ENCODE results near the gene SMIM38. TPM values are rescaled to one million over a fixed set of nuclear protein-coding genes. Genes with fewer than 3 reads are reported as not detected.
"Not testable (repeated sequence)": the region's sequence is repeated elsewhere in the genome, so short reads cannot be mapped to it uniquely, and the experiment has no call there.

Gene SMIM38
- total RNA-seq, 1 donor from 2014 or later, result 0.69 TPM

DNA sequence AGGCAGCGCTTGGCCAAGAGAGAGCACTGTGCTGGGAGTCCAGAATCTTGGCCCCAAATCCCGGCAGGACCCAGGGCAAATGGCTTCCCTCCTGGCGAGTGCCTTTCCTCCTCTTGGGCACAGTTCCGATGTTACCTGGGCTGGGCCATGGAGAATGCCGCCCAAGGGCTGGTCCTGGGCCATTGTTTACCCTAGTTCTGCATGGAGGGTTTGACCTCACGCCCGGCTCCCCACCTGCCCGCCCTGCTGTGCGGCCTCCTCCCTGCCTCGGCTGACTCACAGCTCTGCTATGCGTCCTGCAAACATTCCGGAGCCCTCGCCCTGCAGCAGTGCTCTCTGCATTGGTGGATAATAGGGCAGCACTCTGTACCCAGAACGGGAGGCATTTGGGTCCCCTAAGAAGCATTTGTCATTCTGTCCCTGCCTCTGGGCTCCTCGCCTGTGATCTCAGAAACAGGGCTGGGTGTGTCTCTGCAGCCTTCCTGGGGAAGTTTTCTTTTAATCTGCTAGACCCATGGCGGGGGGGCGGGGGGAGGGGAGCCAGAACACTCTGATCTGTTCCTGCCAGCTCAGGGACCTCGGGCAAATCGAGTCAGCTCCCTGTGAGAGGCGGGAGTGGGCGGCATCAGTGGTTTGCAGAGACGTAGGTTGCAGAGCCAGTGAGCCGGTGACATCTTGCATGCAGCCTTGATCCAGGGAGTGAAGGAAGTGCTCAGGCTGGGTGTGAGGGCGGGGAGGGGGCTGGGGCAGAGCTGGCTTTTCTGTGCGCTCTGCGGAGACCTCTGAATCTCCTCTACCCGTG is 32.9 kb upstream of the SMIM38 start:
- no peak for DNase-seq

DNA sequence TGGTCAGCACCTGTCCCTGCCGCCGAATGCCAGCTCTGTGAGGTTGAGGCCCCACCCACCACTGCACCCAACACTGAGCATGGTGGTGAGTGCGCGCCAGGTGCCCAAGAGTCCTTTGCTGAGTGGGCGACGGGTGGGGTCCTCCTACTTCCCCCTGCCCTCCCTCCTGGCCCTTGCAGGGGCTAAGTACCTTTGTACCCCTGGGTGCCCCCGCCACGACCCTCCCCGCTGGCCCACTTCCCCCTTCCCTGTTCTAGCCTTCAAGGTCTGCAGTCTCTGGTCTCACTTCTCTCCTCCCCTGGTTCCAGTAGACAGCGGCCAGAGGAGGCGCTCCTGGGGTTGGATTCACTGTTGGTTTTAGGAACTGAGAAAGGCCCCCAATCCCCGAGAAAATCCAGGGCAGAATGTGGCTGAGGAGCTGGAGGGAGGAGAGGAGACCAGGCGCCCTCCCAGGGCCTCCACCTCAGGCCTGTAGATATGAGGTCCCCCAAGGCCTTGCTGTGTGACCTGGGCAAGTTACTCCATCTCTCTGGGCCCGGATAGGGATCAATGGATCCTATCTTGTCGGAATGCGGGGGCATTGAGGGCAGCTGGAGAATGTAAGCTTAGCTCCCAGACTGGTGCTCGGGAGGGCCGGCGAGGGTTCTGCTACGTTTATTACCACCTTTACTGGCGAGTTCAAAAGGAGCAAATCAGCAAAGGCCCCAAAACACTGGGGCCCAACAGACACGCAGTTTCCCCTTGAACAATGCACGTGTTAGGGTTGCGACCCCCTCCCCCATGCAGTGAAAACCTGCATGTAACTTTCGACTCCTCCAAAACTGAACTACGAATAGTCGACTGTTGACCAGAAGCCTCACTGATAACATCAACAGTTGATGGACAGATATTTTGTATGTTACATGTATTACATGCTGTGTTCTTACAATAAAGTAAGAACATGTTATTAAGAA is 31.9 kb upstream of the SMIM38 start:
- no peak for DNase-seq

DNA sequence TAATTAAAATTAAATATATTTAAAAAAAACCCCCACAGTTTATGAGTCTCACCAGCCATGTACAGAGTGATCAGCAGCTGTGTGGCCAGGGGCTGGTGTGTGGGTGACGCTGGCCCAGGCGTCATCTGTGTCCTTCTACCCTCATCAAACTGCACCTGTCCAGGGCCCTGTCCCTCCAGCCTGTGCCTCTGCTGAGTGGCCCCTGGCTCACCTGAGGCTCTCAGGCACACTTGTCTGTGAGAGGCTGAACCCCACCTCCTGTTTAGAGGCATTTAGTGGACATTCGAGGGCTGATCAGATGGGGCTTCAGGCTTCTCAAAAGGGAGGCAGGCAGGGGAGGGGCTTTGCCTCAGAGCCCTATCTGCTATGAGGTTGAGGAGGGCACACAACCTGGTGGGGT is 29.9 kb upstream of the SMIM38 start:
- DNase-seq, result no peak

DNA sequence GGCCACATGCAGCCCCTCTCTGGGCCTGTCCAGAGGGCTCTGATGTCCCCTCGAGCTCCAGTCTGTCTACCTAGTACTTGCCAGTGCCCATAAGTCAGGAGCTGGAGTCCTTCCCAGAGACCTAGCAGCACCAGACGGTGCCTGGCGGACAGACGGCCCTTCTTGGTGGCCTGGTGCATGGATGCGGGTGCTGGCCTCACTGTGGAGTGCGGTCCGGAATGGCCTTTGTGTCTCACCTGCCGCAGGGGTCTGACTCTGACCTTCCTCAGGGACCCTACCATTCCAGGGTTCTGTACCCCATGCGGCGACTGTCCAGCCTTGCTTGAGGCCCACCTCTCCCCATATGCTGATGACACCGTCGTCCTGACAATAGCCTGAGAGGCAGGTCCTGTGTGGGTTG is 29.4 kb upstream of the SMIM38 start:
- DNase-seq, result no peak

DNA sequence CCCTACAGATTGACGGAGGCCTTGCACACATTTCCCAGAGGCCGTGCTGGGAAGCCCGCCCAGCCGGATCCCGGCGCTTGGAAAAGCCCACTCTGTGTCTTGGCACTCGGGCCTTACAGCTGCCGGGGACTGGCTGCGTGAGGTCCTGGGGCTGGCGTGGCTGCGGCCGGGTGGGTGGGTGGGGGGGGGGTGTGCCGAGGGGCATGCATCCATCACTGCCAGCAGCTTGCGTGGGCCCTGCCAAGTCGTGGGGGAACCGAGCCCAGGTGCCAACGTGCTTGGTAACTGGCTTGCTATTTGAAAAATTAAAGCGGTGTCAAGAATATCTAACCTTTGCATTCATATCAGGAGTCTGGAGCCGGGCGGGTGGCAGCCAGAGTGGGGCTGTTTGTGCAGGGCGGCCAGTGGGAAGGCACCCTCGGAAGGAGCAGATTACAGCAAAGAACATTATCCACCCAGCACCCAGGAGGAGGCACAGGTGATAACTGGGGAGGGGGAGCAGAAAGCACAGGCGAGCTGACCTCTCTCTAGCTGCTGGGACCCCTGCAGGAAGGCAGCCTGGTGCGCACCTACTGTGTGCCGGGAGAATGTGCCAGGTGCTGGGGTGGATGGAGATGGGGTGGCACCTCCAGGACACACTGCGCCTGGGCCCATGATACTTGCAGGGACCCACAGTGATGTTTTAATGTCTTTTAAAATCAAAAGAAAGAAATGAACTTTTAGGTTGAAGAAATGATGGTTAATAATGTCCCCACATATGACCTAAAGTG is 28.5 kb upstream of the SMIM38 start:
- DNase-seq, result no peak

DNA sequence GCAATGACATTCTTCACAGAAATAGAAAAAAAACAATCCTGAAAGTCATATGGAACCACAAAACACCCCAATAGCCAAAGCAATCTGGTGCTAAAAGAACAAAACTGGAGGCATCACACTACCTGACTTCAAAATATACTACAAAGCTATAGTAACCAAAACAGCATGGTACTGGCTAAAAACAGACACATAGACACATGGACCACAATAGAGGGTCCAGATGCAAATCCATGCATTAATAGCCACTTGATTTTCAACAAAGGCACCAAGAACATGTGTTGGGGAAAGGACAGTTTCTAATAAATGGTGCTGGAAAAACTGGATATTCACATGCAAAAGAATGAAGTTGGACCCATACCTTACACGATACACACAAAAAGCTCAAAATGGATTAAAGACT is 27.9 kb upstream of the SMIM38 start:
- DNase-seq, result no peak

DNA sequence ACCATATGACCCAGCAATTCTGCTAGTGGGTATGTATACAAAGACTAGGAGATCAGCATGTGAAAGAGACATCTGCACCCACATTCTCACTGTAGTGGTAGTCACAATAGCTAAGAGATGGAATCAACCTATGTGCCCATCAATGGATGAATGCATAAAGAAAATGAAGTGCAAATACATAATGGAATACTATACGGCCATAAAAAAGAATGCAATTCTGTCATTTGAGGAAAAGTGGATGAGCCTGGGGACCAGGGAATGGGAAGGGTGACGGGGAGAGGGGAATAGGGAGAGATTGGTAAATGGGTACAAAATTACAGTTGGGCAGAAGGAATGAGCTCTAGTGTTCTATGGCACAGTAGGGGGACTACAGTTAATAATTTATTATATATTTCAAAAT is 26.7 kb upstream of the SMIM38 start:
- DNase-seq, result no peak

DNA sequence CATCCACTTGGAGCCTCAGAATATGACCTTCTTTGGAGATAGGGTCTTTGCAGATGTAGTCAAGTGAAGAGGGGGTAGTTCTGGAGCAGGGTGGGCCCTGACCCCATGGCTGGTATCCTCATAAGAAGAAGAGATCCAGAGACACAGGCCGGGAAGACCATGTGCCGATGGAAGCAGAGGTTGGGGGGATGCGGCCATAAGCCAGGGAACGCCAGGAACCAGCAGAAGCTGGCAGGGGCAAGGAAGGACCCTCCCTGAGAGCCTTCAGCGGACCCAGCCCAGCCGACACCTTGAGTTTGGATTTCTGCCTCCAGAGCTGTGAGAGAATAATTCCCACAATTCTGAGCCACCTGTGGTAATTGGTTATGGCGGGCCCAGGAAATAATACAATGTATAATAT is 26.1 kb upstream of the SMIM38 start:
- no peak for DNase-seq

DNA sequence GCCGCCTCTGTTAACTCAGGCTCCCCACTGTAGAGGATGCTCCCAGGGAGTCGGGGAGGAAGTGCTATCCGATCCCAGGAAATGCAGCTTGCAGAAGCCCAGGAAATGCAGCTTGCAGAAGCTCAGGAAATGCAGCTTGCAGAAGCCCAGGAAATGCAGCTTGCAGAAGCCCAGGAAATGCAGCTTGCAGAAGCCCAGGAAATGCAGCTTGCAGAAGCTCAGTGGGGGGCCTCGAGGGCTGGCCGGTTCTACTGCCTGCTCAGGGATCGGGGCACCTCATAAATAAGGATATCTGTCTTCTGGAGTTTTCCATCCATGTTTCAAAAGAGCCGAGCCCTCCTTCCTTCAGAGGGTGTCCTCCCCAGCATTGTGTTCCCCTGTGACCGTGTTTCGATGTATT is 25.1 kb upstream of the SMIM38 start:
- no peak for DNase-seq

DNA sequence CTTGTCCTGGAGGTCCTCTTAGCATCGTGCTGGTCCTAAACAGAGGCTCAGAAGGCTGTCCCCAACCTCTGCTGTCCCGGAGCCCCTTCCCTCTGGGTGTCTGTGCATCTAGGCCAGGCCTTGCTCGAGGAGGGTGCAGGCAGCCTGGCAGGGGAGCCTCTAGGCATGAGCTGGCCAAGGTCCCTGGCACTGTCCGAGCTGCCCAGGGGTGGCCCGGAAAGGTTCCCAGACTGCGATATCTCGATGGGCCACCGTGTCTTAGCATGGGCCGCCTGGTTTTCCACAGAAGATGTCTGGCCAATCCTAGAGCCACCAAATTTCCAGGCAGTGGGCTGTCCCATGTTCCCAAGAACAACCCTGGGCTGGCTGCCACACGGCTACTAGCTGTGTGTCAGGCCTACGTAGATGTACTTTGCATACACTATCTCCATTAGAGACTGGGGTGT is 24.6 kb upstream of the SMIM38 start:
- no peak for DNase-seq

DNA sequence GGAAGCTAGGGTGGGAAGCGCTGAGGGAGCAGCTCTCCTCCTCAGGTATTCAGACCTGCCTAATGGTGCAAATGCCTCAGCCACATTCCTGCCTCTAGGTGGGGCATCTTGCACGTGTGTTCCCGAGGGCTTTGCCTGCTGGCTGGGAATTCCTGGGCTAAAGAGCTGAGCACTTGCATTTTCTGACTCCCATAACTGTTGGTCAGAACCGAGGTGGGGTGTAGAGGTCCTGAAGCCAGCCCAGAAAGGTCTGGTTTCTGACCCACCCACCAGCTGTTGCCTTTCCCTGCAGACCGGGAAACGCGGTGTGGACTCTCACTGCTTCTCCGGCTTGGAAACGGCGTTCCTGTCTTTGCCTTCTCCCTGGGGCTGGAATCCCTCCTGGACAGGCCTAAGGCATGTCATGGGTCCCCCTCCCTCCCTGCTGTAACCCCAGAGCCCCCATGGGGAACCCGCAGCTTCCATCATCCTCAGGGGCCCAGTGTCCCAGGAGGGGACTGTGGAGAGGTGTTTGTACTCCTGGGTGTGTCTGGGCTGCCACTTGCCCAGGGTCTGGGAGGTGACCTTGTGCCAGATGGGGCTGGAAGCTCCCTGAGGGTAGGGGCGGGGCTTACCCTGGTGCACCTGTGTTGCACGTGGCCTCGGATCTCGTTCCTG is 24.0 kb upstream of the SMIM38 start:
- DNase-seq, result peak; percentile 37

DNA sequence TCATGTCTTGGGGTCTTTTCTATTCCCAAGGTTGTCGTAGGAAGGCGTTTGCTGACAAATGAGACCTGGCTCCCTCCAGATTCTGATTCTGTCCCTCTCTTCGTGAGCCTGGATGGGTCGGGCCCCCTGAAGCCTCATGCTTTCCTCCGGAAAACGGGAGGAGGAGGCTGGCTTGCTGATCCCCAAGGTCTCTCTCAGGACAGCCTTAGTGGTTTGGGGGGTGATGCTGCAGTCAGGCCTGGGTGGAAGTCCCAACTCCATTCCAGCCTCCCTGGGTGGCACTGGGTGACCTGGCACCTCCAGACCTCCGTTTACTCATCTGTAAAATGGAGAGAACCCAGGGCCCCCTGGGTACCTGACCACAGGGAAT is 23.4 kb upstream of the SMIM38 start:
- DNase-seq, result no peak

DNA sequence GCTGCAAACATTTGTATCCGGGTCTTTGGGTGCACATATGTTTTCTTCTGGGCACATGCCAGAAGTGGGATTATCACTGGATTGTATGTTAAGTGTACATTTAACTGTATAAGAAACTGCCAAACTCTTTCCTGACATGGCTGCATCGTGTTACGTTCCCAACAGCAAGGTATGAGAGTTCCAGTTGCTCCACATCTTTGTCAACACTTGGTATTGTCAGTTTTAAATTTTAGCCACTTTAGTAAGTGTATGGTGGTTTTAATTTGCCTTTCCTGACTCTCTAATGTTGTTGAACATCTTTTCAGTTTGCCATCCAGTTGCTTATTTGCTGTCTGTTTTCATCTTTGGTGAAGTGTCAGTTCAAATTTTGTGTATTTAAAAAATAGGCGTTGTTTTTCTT is 22.5 kb upstream of the SMIM38 start:
- DNase-seq, result no peak

DNA sequence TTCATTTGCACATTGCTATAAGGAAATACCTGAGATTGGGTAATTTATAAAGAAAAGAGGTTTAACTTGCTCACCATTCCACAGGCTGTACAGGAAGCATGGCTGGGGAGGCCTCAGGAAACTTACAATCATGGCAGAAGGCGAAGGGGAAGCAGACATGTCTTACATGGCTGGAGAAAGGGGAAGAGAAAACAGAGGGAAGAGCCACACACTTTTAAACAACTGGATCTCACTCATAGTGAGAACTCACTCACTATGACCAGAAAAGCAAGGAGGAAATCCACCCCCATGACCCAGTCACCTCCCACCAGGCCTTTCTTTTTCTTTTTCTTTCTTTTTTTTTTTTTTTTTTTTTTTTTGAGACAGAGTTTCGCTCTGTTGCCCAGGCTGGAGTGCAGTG is 21.6 kb upstream of the SMIM38 start:
- DNase-seq, result not testable (repeated sequence)

DNA sequence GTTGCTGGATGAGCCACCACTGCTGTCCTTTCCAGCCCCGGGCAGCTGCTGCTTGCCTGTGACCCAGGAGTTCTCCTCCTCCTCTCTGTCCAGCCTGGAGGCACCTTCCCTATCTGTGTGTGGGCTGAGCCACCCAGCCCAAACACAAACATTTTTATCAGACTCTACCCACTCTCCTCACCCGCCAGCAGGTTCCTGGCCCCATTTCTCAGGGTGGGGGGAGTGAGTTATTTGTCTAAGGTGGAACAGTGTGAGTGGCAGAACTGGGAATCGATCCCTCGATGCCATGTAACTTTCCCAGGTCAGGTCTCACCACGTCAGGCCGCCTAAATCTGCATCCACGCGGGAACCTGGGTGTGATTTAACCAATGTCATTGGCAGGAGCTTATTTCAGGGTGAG is 20.8 kb upstream of the SMIM38 start:
- no peak for DNase-seq

DNA sequence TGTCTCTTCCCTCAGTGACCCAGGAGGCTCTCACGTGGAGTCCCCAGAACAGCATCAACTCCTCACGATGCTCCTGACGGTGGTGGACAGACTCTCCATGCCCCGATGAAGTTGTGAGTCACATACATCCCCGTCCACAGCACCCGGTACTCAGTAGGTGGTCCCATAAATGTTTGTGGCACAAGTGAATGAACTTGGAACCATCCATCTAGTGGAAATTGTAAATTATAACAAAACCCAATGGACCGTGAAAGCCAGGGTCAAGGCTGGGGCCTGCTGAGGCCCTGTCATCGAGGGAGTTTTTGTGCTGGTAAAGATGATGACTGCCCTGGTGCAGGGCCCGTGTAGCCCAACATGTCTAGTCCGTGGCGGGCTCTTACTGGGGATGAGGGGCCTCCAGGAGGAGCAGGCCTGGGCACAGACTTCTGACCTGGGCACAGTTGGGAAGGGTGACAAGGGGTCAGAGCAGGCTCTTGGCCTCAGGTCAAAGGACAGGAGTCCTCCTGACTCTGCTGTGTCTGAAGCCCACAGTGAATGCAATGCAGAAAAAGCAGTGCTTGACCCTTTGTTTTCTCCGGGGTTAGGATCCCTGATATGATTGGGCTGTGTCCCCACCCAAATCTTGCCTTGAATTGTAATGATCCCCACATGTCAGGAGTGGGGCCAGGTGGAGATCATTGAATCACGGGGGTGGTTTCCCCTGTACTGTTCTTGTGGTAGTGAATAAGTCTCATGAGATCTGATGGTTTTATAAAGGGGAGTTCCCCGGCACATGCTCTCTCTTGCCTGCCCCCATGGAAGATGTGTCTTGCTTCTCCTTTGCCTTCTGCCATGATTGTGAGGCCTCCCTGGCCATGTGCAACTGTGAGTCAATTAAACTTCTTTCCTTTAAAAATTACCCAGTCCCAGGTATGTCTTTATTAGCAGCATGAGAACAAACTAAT is 20.0 kb upstream of the SMIM38 start:
- no peak for DNase-seq

DNA sequence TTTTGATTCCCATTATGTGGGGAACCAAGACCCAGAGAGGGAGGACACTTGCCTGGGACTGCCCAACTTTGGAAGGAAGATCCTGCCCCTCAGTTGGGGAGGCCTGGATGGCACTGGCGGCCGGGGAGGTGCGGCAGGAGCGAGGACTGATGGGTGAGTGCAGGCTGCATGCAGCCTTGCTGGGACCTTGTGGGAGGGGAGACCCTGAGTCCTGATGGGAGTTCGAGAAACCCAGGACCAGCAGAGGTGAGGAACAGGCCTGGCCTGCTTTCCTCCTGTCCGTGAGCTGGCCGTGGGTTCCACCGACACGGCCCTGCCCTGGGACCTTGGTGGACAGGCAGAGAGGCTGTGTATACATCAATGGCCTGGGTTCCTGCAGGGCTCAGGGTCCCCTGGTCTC is 19.3 kb upstream of the SMIM38 start:
- no peak for DNase-seq

DNA sequence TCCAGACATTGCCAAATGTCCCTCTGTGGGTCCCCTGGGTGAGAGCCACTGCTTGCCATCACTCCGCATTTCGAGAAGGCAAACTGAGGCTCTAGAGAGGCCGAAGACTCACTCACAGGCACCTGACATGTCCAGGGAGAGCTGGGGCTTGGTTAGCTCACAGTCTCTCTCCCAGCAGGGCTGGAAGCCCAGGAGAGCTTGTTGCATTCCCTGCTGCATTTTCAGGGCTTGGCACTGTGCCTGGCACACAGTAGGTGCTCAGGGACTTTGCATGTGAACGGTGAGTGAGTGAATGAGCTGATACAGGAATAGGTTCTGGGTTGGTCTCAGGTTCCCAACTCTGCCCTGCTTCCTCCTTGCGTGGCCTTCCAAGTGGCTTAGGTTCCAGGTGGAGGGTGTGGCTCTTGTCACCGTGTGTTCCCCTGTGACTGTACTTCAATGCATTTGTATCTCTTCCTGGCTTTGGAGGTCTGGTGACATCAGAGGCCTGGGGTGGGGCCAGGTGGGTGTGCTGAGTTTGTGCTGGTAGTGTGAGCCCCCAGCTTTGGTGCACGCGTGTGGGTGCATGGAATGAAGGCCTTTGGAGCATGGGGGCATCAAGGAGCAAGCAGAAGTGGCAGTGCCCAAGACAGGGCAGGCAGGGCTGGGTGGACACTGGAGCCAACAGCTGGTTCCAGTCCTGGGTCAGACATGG is 18.4 kb upstream of the SMIM38 start:
- DNase-seq, result no peak

DNA sequence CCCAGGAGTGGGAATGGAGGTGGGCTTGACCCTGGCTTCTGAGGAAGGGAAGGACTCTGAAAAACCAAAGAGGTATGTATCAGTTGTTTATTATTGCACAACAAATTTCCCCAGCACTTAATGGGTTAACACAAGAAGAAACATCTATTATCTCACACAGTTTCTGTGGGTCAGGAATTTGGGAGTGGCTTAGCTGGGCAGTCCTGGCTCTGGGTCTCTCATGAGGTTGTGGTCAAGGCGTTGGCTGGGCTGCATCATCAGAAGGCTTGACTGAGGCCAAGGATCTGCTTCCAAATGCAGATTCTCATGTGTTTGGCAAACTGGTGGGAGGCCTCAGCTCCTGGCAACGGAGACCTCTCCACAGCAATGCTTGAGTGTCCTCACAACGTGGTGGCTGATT is 17.5 kb upstream of the SMIM38 start:
- DNase-seq, result no peak

DNA sequence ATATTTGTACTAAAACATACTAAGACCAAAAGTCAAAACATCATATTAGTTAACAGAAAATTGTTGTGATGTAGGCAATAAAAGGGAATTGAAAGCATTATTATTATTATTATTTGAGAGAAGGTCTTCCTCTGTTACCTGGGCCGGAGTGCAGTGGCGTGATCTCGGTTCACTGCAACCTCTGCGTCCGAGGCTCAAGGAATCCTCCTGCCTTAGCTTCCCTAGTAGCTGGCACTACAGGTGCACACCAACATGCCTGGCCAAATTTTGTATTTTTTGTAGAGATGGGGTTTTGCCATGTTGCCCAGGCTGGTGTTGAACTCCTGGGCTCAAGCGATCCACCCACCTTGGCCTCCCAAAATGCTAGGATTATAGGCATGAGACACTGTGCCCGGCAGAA is 15.6 kb upstream of the SMIM38 start:
- not testable (repeated sequence) for DNase-seq

Data from skin of body (tissue), 2 donors.